Esophagus mucosa (tissue), 1 donor: ENCODE results near the gene TNFAIP2. TPM values are rescaled to one million over a fixed set of nuclear protein-coding genes. Genes with fewer than 3 reads are reported as not detected.
"Not testable (repeated sequence)": the region's sequence is repeated elsewhere in the genome, so short reads cannot be mapped to it uniquely, and the experiment has no call there.

ENCODE experiments used
- ATAC-seq: fragments of 200-7000 bp; cut with Tn5 transposase; one replicate; pipeline ENCODE4 v1.9.1; 2020
- total RNA-seq: library from RNA; stranded (reverse); gene quantifications from one replicate; pipeline ENCODE4 v1.2.4, GENCODE V29; 2023
- donor health status: DM: yes; HTN: yes; CAD: no.

The TNFAIP2 gene
- total RNA-seq, 1 donor from 2014 or later: 85.3 TPM

DNA sequence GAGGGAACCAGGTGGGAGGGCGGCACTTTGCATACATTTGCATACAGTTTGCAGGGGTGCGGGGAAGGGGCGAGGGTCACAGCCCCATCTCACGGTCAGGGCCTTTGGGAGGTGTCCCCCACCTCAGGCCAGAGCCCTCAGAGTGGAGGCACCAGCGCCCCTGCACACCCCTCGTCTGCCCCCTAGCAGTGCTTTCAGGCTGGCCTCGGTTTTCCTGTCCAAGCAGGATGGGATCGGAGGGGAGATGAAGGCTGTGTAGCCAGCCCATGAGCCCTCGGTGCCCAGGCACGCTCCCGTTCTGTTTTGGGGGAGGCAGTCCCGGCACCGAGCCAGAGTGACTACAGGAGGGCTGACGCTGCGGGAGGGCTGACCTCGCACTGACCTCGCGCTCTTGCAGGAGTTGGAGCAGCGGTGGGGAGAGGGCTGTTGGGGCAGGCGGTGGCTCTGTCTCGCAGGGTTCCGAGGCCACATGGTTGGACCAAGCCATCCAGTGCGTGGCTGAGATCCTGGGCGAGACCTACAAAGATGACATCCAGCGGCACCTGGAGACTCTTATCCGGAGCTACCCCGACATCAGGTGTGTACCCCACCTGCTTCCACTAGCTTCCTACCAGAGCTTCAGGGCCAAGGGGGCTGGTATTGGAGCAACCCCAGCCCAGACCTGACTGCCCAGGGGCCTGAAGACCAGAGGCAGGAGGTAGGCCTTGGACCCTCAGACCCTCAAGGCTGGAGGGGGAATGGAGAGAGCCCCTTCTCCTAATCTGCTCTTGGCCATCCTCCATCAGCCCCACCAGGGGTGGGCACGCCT lies 15.1 kb upstream of the TNFAIP2 start:
- ATAC-seq: no peak

DNA sequence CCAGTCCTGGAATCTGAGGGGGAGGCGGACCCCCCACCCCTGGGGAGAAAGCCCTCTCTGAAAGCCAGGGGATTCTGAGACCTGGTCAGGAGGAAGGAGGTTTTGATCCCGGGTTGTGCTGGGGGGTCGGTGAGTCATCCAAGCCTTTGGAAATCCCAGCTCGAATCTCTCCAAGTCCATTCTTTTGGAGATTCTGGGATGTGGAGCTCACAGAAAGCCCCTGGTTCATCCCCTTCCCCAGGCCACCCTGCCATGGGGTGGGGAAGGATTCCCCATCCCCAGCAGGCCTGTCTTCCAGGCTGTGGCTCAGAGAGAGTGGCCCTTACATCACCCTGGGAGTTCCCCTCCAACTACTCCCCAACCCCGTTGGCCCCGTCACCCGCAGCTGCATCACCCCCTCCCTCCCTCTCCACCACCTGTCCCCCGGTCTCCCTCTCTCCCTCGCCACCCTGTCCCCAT lies 14.5 kb upstream of the TNFAIP2 start:
- ATAC-seq: no peak

DNA sequence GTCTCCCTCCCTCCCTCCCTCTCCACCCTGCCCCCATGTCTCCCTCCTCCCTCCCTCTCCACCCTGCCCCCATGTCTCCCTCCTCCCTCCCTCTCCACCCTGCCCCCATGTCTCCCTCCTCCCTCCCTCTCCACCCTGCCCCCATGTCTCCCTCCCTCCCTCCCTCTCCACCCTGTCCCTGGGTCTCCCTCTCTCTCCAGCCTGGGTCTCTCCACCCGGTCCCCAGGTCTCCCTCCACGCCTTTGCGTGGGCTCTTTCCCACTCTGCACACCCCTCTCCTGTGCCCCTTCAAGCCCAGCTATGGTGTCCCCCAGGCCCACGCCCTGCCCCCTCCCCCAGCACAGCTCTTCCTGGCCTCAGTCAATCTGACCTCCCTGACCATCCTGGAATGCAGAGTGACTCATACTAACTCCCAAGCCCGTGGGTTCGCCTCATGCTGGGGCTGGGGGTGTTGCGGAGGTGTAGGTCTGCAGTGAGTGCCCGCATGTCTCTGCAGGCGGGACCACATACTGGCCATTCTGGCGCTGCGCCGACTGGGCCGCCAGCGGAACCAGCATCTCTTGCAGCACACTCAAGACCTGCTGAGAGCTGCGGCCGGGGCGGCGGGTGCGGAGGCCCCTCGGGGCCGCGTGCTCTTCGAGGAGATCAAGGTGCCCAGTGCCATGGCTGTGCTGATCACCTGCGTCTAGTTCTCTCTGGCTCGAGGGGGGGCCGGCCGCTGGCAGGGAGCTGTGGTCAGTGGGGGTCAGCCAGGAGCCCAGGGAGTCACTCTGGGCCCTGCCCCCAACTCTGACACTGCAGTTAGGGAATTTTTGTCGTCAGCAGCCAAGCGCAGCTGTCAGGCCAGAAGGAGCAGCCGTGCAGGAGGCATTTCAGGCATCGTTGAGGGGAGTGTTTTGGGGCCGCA lies 13.5 kb upstream of the TNFAIP2 start:
- ATAC-seq: no peak

DNA sequence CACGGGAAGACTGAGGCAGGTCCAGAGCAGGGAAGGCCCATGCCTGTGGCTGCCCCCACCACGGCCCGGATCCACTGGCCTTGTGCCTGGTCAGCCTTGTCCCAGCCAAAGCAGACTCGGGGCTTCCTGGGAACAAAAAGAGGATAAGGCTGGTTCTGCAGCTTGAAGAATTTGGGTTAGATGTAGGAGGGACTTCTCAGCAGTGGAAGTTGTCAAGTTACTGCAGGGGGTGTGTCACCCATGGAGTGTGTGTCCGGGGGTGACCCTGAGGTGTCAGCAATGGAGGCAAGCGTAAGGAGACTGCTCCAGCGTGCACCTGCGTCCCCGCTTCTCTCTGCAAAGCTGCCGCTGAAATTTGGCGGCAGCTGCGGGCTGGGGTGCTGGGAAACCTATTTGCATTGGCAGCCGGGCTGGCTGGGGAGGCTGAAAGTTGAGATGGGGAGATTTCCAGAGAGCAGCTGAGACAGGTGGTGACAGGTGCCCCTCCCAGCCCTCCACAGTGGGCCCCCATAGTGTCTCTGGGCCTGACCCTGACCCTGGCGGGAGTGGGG lies 12.5 kb upstream of the TNFAIP2 start:
- peak; percentile 40 for ATAC-seq

DNA sequence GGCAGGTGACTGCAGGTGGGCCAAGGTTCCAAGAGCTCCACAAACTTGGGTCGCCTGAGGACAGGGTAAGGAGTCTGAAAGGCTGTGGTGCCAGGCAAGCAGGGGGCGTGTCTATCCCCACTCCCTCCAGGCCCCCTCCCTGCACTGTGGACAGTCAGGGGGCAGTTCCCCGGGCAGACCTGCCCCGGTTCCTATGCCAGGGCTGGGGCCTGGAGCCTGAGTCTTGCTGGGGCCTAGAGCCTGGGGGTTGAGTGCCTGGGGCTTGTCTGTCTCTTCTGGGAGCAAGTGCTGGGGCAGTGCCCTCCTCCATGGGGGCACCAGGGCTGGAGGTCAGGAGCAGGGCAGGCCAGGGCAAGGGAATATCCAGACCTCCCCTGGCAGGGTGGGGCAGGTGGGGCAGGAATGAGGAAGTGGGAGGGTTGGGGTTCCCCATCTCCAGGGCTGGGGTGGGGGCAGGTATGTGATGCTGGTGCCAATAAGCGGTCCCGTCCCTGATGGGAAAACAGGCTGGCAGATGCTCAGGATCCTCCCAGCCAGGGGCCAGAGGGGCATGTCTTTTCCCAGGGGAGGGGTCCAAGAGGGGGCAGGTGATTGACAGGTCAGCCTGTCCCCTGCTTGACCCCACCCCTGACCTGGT lies 11.9 kb upstream of the TNFAIP2 start:
- ATAC-seq: peak; percentile 59

DNA sequence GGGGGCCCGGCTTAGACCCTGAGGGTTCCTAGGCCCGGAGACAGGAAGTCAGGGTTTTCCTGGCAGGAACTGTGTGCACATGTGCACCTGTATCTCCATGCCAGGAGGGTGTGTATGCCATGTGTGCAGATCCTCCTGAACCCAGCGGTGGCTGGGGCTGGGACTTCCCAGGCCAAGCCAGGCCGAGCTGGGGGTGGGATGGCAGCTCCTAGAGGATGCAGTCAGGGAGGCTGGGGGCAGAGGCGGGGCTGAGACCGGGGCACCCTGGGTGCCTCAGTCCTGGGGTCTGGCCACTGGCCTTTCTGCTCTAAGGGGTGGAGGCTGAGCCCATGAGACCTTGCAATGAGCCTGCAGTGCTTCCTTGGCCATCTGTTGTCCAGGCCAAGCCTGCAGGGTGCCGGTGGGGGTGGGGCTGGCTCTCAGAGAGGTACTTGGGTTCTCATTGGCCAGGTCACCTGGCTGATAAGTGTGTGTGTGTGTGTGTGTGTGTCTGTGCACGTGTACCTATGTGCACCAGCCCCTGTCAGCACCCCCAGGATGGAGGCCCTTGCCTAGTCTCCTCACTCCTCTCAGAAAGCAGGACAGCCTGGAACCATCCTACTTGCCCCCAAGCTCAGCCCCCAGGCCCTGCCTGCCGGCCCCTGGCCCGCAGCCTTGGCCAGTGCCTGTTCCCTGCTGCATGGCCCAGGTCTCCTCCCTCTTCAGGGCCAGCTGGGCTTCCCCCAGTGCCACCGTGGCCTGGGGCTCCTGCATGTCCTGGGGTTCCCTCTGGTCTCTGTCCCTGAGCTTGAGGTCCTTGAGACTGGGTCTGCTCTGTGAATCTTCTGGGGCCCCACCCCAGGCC lies 10.6 kb upstream of the TNFAIP2 start:
- ATAC-seq: peak; percentile 5

DNA sequence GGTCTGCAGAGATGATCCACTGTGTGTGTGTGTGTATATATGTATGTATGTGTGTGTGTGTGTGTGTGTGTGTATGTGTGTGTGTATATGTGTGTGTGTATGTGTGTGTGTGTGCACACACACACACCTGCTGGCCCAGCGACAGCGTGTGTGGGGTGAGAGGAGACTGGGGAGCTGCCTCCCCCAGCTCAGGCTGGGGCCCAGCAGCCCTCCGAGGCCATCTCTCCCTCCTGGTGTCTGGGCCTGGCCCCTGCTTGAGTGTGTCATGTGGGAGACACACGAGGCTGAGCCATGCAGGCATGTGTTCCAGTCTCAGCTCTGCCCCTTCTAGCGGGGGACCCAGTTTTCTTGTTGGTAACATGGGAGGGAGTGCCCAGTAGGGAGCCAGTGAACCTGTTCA lies 10.0 kb upstream of the TNFAIP2 start:
- no peak for ATAC-seq

DNA sequence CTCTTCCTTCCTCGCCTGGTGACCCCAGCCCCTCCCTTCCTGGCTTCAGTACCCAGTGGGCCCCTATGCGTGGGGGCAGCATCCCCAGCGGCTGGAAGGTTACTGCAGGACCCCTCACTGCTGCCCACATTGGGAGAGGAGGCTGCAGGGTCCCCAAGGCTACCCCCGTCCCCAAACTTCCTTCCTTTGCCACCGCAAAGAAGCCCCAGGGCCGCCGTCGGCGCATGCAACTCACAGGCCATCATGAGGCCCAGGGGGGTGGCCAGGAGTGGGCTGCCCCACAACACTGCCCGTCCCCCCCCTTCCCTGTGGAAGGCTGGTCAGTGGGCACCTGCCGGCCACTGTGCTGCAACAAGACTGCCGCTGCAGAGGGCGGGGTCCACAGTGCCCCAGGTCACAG lies 9.5 kb upstream of the TNFAIP2 start:
- ATAC-seq: no peak

DNA sequence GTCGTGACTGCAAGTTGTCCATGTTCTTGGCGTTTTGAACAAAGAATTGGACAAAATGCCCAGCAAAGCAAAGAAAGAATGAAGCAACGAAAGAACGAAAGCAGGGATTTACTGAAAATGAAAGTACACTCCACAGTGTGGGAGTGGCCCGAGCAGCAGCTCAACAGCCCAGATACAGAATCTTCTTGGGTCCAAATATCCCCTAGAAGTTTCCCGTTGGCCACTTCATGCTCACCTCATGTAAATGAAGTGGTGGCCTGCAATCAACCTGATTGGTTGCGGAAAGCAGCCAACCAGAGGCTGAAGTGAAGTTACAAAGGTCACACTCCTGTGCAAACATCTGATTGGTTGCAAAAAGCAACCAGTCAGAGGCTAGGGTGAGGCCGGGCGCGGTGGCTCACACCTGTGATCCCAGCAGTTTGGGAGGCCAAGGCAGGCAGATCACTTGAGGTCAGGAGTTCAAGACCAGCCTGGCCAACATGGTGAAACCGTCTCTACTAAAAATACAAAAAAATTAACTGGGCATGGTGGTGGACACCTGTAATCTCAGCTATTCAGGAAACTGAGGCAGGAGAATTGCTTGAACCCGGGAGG lies 8.1 kb upstream of the TNFAIP2 start:
- ATAC-seq: not testable (repeated sequence)

DNA sequence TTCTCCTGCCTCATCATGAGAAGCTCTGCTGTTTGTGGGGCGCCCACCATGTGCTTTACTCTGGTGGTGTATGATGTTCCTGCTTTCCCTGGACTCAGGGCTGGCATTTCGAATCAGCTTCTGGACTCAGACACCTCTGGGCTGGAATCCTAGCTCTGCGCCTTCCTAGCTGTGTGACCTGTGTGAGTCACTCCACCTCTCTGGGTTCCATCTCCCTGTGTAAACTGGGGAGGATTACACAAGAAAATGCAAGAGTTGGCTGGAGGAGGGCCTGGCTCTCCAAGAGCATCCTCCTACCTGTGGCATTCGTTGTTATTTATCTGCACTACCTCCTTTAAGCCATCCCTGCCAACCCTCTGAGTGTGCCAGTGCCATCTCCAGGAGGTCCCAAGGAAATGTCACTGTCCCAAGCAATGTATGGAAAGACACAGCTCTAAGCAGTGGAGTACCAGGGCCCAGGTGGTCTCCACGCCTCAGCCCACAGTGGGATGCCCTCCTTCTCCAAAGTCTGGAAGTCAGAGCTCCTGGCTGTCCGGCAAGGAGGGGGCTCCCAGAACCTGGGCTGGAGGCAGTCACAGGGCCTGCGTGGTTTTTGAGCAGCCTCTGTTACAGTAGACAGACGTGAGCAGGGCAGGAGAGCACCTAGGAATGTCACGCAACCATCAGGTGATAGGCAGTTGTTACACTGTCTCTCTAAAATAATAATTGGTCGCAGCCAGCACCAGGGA lies 7.3 kb upstream of the TNFAIP2 start:
- ATAC-seq: peak; percentile 14

DNA sequence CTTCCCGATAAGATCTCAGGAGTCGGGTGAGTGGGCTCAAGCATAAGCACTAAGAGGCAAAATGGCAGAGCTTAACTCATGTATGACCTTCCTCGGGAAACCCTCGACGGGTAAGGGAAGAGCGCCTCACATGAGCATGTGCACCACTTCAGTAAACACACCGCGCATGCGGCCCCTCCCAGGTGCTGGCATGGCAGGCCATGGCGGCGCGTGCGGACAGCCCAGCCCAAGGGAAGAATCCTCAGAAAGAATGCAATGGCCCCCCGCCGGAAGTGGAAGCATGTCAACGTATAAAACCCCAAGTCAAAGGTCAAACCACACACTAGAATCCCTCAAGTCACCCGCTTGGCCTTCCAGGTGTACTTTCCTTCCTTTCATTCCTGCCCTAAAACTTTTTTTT lies 6.6 kb upstream of the TNFAIP2 start:
- ATAC-seq: no peak

DNA sequence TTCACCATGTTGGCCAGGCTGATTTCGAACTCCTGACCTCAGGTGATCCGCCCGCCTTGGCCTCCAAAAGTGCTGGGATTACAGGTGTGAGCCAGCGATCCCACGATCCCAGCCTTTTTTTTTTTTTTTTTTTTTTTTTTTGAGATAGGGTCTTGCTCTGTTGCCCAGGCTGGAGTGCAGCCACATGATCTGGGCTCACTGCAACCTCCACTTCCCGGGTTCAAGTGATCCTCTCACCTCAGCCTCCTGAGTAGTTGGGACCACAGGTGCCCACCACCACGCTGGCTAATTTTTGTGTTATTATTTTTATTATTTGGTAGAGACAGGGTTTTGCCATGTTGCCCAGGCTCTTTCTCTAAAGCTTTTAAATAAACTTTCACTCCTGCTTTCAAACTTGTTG lies 5.8 kb upstream of the TNFAIP2 start:
- ATAC-seq: not testable (repeated sequence)

DNA sequence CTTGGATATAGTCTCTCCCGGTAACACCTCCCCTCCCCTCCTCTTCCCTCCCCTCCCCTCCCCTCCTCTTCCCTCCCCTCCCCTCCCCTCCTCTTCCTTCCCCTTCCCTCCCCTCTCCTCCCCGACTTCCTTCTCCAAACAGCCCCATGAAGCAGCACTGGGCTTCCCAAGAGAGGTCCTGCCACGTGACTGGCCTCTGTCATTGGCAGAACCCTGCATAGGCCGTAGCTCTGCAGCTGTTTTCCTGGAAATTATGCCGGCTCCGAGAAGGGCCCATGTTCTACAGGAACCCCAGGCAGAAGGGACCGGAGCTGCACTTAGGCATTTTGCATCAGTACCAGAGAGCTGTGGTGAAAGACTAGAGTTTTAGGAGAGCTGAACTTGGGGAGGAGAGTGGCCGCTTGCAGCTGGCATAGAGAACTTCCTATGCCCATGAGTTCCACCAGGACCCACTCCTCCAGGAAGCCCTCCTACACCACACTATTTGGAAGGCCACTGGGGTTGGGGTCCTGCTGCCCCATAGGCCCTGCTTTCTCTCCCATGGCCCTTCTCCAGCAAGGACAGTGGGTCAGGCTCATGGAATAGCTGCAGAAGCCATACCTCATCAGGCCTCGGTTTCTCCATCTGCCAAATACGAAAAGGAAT lies 5.1 kb upstream of the TNFAIP2 start:
- no peak for ATAC-seq

DNA sequence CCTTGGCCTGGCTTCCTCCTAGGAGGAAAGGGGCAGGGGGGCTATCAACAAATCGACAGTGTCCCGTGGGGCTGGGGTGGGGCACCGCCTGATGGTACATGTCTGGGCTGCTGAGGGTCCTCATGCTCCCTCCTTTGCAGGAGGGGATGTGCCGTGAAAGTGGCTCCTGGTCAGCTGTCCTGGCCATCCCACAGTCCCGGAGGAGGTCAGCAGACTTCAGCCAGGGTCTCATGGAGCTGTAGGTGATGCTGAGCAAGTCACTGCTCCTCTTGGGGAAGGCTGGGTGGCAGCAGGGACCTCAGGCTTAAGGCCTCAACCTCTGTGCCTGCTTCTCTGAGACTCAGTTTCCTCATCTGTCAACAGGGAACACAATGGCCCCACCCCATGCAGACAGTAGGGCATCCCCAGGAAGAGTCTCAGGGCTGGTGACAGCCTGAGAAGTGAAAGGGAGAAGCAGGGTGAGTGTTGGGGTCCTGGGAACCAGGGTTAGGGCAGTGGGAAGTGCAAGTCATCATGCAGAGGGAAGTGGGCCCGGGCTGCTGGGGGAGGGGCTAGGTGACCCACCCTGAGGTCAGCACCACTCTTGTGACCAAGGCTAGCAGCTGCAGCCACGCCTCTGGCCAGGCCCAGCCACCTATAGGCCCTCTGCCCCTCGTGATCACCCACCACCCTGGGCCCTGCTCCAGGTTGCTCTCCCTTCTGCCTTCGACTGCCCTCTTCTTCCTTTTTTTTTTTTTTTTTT lies 4.4 kb upstream of the TNFAIP2 start:
- no peak for ATAC-seq

DNA sequence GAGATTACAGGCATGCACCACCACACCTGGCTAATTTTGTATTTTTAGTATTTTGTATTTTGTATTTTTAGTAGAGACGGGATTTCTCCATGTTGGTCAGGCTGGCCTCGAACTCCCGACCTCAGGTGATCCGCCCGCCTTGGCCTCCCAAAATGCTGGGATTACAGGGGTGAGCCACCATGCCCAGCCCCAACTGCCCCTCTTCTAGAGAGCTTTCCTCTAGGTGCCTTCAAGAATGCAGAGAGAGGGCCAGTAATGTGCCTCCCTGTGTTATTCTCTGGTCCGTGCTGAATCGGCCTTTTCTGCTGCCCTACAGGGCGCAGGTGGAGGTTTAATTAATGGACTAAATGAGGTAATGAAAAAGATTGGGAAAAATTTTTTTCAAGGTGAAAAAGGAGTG lies 3.7 kb upstream of the TNFAIP2 start:
- not testable (repeated sequence) for ATAC-seq

DNA sequence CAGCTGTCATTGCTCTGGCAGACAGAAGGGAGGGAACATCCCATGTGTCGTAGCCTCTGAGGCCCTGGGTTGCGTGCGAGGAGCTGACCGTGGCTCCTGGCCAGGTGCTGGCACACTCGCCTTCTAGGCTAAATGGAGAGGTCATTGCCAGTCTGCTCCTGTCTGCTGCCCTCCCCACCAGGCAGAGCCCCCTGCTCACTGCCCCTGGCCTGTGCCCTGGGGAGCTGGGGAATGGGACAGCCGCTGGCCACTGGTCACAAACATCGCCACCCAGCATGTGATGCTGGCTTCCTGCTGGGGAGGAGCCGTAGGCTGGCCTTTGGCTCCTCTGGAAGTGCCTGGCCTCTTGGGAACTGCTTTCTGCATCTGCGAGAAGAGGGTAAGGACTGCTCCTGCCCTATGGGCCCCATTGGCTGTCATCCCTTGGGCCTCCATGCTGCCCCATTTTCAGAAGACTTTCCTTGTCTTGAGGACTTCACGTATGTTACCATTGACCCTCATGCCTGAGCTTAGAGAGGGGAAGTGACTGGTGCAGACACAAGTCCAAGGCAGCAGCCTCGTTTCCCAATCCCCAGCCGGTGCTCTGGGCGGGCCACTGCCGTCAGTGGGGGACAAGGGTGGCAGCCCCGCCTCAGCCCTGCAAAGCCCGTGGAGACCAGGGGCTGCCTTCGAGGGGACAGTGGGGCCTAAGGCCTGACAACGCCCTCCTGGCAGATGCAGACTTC lies 2.0 kb upstream of the TNFAIP2 start:
- peak; percentile 1 for ATAC-seq

DNA sequence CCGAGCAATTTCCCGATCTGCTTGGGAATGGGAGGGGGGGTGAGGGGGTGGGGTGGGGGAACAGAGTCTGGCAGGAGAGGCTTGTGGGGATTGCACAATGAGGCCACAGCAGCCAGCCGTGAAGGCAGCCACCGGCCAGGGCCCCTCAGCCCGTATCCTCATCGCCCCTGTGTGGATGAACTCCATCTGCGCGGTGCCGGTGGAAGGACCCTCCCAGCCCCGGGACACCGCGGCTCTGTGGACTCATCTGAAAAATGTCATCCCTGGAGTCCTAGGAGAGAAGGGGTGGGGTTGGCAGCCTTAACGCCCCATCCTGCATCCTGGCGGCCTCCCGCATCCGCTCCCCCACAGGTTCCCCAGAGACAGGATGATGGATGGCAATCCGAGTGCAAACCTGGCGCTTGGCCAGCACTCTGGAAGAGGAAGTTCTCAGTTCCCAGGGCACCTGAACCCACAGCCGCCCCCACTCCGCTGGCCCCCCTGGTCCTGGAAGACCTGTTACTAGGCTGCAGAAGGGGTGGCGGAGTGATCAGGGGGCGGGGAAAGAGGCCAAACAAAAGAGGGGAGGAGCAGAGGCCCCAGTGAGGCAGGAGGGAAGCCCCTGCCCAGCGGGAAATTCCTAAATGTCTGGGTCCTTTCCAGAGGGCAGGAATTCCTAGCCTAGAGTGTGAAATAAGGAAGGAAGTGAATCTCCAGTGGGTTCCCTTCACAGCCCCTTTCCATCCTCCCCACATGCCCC lies 1.2 kb upstream of the TNFAIP2 start:
- peak; percentile 2 for ATAC-seq

DNA sequence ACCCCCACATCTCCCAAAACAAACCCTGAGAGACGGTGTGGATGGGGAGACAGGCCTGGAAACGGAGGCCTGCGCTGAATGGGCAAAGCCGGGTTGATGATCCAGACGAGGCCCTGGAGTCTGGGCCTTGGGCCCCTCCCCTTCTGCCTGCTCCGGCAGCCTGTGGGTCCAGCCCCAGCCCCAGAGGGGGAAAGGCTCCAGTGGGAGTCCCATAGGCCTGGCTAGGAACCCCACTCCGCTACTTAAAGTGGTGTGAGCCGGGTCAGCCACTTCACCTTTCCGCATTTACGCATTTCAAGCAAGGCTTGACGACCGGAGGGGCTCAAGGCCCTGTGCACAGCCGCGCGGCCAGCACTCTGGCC lies 695 bp upstream of the TNFAIP2 start:
- no peak for ATAC-seq
